Vagina (tissue), 2 donors: ENCODE results near the gene OXA1L.

Experiments
- POLR2A ChIP-seq, 2 donors: fragments of 450-650 bp; IDR thresholded peaks; one replicate each; pipeline ENCODE4 v1.6.1; 2017; ENCODE audit warnings: antibody characterized with exemption in 2 of 2, mild to moderate bottlenecking in 2 of 2, moderate library complexity in 2 of 2
- TF ChIP-seq, protein P1 (sequence below), 3 experiments: fragments of 450-650 bp in 2 of 3; fragments of 200-600 bp in 1 of 3; sonication (generic) in 1 of 3; IDR thresholded peaks; one replicate each; pipeline ENCODE4 v1.5.1; 2017 to 2019; ENCODE audit warnings: antibody characterized with exemption in 3 of 3, mild to moderate bottlenecking in 2 of 3, moderate library complexity in 2 of 3

DNA sequence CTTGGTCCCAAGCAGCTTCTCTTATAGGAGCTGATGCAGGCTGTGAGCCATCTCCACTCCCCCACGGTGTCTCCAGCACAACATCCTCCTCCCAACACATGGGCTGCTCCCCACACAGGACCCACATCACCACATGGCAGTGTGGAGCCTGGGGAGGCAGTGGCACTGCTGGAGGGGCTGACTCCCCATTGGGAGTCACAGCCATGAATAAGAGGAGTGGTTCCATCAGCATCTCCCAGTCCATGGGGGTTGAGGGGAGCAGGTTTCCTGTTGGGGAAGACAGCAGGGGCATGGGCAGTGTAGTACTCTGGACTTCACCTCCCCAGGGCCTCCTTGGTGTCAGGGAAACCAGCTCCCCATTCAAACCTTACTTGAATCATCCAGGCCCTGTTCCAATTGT, 40.5 kb upstream of the OXA1L start:
- TF ChIP-seq, protein P1, sequence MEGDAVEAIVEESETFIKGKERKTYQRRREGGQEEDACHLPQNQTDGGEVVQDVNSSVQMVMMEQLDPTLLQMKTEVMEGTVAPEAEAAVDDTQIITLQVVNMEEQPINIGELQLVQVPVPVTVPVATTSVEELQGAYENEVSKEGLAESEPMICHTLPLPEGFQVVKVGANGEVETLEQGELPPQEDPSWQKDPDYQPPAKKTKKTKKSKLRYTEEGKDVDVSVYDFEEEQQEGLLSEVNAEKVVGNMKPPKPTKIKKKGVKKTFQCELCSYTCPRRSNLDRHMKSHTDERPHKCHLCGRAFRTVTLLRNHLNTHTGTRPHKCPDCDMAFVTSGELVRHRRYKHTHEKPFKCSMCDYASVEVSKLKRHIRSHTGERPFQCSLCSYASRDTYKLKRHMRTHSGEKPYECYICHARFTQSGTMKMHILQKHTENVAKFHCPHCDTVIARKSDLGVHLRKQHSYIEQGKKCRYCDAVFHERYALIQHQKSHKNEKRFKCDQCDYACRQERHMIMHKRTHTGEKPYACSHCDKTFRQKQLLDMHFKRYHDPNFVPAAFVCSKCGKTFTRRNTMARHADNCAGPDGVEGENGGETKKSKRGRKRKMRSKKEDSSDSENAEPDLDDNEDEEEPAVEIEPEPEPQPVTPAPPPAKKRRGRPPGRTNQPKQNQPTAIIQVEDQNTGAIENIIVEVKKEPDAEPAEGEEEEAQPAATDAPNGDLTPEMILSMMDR (IDR thresholded peaks at IDR 0.05) = no peak
- TF ChIP-seq POLR2A (IDR thresholded peaks at IDR 0.05) = no peak
